HEK293T (cell line): ENCODE data around the gene EHBP1.

ENCODE experiments used
- CTBP1 ChIP-seq: fragments of 450-650 bp; IDR thresholded peaks from 2 replicates; pipeline ENCODE4 v1.6.1; 2016; ENCODE audit warnings: borderline replicate concordance
- FOXM1 ChIP-seq: fragments of 450-650 bp; IDR thresholded peaks from 2 replicates; pipeline ENCODE4 v1.6.1; 2017; ENCODE audit warnings: mild to moderate bottlenecking, borderline replicate concordance
- LEF1 ChIP-seq: fragments of 450-650 bp; IDR thresholded peaks from 2 replicates; pipeline ENCODE4 v1.6.1; 2017; ENCODE audit warnings: mild to moderate bottlenecking, borderline replicate concordance
- PKNOX1 ChIP-seq: fragments of 450-650 bp; IDR thresholded peaks from 2 replicates; pipeline ENCODE4 v1.6.1; 2016
- SP1 ChIP-seq: fragments of 450-650 bp; IDR thresholded peaks from 2 replicates; pipeline ENCODE4 v1.6.1; 2017
- SUZ12 ChIP-seq: fragments of 450-650 bp; IDR thresholded peaks from 2 replicates; pipeline ENCODE4 v1.6.1; 2016; ENCODE audit warnings: mild to moderate bottlenecking
- TARDBP ChIP-seq: fragments of 450-650 bp; IDR thresholded peaks from 2 replicates; pipeline ENCODE4 v1.6.1; 2016
- ZNF384 ChIP-seq: fragments of 450-650 bp; IDR thresholded peaks from 2 replicates; pipeline ENCODE4 v1.6.1; 2016

DNA sequence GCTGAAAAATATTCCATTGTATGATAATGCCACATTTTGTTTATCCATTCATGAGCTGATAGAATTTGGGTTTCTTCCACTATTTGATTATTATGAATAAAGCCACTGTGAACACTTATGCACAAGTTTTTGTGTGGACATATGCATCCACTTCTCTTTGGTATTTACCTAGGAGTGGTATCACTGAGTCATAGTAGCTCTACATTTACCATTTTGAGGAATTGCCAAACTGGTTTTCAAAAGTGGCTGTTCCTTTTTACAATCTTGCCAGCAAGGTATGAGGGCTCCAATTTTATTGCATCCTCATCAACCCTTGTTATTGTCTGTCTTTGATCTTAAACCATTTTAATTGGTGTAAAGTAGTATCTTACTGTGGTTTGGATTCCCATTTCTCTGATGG, 13.3 kb upstream of the EHBP1 start:
- no peak for TF ChIP-seq PKNOX1
- TF ChIP-seq FOXM1, result no peak
- no peak for TF ChIP-seq TARDBP
- TF ChIP-seq LEF1, result no peak
- no peak for TF ChIP-seq CTBP1
- TF ChIP-seq ZNF384, result no peak
- no peak for TF ChIP-seq SP1
- TF ChIP-seq SUZ12, result no peak
